Nucleus accumbens (tissue), 56 donors: ENCODE results near the gene PIK3CA.
"Not testable (repeated sequence)": the region's sequence is repeated elsewhere in the genome, so short reads cannot be mapped to it uniquely, and the experiment has no call there.

ENCODE experiments used
- DNase-seq, 56 donors: peaks; one replicate each; lab custom pipeline; 2025; lab: John Stamatoyannopoulos, UW

PIK3CA gene

GRCh38 chr3:179147873-179148615 is at the start of gene PIK3CA:
Gene PIK3CA (plus strand): TSS chr3:179148357. CDS start chr3:179198826, 50,469 bp downstream.
- peak; percentile 70 to 99 (median 96) for DNase-seq

GRCh38 chr3:179098388-179099077 is 49.6 kb upstream of the PIK3CA start:
- no peak for DNase-seq

GRCh38 chr3:179100652-179101051 is 47.5 kb upstream of the PIK3CA start:
- DNase-seq: no peak

DNA sequence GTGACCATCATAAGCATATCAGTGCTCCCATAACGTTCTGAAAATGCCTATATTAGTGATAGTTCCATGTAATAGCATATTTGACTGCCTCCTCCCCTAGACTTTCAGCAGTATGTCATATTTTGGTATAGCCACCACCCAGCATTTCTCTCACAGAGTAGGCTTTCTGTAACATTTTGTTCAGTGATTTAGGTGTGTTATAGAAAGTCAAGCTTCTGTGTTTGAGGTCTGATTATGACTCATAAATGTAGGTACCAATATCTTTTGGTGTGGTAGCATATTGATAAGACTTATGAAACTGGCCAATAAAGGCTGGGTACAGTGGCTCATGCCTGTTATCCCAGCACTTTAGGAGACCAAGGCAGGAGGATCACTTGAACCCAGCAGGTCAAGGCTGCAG is 42.3 kb upstream of the PIK3CA start:
- DNase-seq: no peak

DNA sequence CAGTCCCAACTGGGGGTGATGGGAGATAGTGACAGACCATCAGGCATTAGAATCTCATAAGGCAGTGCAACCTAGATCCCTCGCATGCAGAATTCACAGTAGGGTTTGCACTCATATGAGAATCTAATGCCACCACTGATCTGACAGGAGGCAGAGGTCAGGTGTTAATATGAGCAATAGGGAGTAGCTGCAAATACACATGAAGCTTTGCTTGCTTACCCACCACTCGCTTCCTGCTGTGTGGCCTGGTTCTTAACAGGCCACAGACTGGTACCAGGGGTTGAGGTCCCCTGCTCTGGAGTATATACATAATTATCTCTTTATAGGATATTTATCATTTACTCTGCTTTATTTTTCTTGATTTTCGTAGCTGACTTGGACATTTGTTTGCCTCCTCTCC is 40.5 kb upstream of the PIK3CA start:
- no peak for DNase-seq

DNA sequence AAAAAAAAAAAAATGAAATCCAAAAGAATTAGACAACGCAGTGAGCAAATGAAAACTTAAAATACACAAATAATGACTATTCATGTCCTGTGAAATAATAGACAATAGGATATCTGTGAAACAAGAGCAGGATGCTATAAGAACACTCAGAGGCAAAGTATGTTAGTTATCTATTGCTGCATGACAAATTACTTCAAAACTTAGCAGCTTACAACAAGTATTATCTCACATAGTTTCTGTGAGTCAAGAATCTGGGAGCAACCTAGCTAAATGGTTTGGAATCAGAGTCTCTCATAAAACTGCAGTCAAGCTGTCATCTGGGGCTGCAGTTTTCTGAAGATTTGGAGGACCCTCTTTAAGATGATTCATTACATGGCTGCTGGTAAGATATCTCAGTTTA is 40.1 kb upstream of the PIK3CA start:
- DNase-seq: no peak

GRCh38 chr3:179113903-179114302 is 34.3 kb upstream of the PIK3CA start:
- no peak for DNase-seq

- DNase-seq: not testable (repeated sequence)
These were observed 32.7 kb upstream of the PIK3CA start for GRCh38 chr3:179115444-179115843.

DNA sequence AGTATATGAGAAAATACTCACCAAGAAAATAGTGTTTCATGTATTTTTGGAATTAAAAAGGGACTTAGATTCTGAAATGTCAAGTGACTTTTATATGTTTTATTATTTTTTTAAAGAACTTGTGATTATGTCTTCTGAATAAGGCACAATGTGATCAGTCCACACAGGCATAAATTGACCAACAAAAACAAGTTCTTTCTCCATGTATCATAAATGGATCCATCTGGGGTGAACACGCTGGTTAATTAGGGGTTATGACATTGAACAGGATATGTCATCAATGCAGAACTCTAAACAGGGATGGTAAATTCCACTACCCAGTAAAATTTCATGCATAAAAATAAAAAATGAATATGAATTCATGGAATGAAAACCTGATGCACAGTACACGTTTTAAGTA is 31.3 kb upstream of the PIK3CA start:
- no peak for DNase-seq

GRCh38 chr3:179132191-179132890 is 15.8 kb upstream of the PIK3CA start:
- not testable (repeated sequence) for DNase-seq

GRCh38 chr3:179133575-179133974 is 14.6 kb upstream of the PIK3CA start:
- DNase-seq: no peak

- no peak for DNase-seq
These were observed 12.0 kb upstream of the PIK3CA start for GRCh38 chr3:179136195-179136594.

DNA sequence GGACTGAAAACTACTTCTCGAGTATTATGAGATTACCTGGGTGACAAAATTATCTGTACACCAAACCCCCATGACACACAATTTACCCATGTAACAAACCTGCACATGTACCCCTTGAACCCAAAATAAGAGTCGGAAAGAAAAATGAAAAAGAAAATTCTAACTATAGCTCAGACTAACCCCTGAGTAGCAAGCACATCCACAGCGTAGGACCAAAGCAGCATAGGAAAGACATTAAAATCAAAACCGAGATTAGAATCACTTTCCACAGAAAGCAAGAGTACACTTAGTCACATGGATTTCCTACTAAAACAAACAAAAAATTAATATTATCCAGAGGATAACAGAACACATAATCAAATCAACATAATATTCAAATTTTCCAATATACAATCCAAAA is 6.3 kb upstream of the PIK3CA start:
- no peak for DNase-seq

DNA sequence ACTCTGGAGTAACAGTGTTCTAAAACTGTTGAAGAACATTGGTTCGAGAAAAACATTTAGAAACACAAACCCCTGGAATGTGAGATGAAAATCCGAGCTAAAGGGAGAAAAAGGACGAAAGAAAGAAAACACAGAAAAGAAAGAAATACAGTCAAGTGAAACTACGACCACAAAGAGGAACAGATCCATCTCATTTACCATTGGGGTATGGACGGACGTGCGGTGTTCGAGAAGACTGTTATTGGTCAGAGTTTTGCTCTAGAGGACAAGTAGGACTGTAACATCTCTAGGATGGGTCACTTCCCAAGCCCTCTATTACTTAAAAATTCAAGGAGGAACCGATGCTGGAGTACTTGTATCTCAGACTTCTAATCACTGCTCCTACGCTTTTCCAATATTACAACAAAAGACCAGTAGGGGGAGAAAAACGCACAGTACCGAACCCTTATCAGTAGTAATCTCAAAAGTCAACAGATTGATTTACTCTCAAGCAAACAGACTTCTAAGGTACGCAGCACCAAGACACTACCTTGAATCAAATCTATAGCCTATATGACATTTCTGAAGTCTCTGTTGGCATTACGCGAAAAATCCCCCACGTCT is 1.1 kb upstream of the PIK3CA start:
- DNase-seq: peak in 16 of 56 donors; percentile 1 to 71 (median 15)

GRCh38 chr3:179147514-179147872 is 664 bp upstream of the PIK3CA start:
- peak in 9 of 56 donors; percentile 36 to 72 (median 60) for DNase-seq

GRCh38 chr3:179148616-179149405 is 654 bp downstream of the PIK3CA start:
- peak in 44 of 56 donors; percentile 5 to 71 (median 46) for DNase-seq

- peak in 4 of 56 donors; percentile 4 to 16 (median 14) for DNase-seq
These were observed 1.3 kb downstream of the PIK3CA start for GRCh38 chr3:179149406-179149867.

DNA sequence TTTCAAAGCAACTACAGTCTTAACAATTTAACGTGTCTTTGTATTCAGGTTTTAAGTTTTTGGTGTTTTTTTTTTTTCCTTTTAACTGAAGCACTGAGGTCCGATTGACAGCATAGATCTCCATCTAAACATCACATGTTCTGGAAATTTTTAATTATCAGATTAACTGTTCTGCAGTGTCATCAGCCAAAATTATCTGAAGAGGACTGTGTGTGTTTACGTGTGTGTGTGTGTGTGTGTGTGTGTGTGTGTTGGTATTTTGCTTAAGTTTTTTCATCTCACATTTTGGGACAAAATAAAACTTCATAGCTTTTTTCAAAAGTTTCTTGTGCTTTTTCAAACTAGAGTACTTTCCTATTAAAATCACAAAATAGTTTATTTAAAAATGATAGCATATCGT is 1.8 kb downstream of the PIK3CA start:
- no peak for DNase-seq

- DNase-seq: no peak
These were observed 2.5 kb downstream of the PIK3CA start for GRCh38 chr3:179150610-179151009.

DNA sequence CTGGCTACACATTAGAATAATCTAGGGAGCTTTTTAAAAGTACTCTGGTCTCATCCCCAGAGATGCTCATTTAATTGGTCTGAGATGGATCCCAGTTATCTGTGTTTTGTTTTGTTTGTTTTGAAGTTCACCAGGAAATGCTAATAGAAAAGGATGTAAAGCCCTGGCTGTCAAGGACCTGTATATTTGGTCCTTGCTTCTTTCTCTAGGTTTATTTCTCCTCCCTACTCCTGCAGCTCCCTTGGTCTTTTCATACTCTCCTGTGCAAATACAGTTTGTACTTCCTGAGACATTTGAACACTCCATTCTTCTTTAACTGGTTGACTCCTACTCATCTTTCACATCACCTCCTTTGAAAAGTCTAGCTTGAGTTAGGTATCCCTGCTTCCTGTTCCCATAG is 3.3 kb downstream of the PIK3CA start:
- no peak for DNase-seq
